Measurements from ENCODE around the gene TMEM126A.
"Not testable (repeated sequence)": the region's sequence is repeated elsewhere in the genome, so short reads cannot be mapped to it uniquely, and the experiment has no call there.

The TMEM126A gene

DNA sequence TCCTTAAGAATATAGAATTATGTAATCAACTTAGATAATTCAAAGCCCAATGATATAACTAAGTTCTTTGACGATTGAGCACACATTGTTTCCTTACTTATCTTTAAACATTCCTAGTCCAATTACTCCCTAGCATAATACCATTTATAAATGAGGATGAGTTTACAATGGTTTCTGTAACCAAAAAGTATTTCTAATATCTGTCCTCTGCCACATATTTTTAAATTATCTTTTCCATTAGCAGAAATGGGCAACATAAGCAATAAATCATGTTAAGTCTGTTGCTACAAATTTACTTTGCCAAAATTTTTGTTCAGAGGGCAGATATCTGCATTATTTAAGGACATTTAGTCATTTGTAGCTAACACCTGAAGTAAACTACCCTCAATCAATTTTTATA lies 10.4 kb downstream of the TMEM126A start:
- no peak for DNase-seq (ENCODE audit: low spot score)

DNA sequence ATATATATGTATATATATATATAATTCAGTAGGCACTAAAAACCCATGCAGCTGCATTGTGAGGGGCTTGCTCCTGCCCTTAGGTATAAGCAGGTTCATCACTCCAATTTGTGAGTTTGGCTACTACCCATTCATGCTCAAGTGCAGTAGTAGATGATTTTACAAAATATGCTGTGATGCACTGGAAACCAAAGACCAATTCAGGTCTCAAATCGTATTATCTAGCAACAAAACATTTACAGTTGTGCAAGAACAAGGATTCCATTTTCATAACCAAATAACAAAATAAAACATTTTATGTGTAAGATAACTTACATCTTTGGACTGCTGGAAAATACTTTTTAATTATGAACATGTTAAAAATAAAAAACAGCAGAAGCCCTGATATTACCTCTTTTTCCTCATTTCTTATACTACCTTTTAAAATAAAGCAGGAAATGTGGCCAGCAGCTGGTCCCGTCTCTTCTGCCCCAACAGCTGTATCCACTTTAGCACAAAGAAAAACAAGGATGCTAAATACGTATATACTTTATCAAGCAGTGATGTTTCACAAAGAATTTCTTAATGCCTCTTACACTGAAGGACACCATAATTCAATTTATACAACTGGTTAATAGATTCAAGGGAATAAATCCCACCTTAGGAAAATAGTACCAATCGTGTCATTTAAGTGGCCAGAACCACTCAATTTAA lies 14.4 kb downstream of the TMEM126A start:
- DNase-seq (ENCODE audit: low spot score) = no peak

GRCh38 chr11:85663080-85663752 lies 15.4 kb downstream of the TMEM126A start:
- peak; percentile 13 for DNase-seq (ENCODE audit: low spot score)

GRCh38 chr11:85663753-85664614 lies 16.2 kb downstream of the TMEM126A start:
- peak; percentile 85 for DNase-seq (ENCODE audit: low spot score)

- peak; percentile 89 for DNase-seq (ENCODE audit: low spot score)
Measured at GRCh38 chr11:85664615-85665481, 17.1 kb downstream of the TMEM126A start, which contains the start of gene CREBZF. TSS of gene CREBZF (minus strand) at chr11:85665129. CDS start at chr11:85664875, 254 bp downstream.

- DNase-seq (ENCODE audit: low spot score) = no peak
Measured at GRCh38 chr11:85665733-85666132, 18.0 kb downstream of the TMEM126A start.

DNA sequence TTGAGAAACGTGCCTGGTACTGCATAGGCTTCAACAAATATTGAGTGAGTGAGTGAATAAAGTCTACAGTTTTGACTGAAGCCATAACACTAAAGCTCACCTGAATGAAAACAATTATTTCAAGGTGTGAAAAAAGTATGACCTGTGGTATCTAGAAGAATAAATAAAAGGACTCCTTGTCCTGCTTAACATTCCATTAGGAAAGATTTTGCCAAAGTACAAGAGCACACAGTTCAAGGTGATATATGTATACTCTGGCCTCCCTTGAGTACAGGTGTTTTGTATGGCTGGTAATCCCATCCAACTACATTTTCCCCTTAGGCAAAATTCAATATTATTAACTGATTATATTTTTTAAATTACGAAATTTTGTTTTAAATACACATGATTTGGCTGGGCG lies 18.9 kb downstream of the TMEM126A start:
- no peak for DNase-seq (ENCODE audit: low spot score)

DNA sequence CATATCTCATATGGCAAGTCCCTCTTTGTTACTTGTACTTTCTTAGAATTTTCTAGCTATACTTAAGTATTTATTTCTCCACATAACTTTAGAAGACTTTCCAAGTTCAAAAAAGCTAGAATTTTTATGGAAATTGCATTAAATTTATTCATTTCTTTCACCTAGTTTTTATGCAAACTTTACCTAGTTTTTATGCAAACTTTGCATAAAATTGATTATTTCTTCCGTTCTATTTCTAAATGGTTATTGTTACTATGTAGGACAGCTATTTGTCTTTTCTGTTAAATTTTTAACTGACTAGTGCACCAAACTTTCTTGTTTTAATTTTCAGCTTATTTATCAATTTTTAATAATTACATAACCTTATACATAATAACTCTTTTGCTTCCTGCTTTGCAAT lies 20.4 kb downstream of the TMEM126A start:
- DNase-seq (ENCODE audit: low spot score) = no peak

DNA sequence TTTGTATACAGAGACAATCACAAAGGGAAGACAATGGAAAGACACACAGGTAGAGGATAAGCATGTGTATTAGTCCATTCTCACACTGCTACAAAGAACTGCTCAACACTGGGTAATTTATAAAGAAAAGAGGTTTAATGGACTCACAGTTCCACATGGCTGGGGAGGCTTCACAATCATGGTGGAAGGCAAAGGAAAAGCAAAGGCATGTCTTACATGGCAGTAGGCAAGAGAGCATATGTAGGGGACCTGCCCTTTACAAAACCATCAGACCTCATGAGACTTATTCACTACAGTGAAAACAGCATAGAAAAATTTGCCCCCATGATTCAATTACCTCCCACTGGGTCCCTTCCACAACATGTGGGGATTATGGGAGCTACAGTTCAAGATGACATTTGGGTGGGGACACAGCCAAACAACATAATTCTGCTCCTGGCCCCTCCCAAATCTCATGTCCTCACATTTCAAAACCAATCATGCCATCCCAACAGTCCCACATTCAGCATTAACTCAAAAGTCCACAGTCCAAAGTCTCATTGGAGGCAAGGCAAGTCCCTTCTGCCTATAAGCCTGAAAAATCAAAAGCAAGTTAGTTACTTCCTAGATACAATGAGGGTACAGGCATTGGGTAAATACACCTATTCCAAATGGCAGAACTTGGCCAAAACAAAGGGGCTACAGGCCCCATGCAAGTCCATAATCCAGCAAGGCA lies 23.3 kb downstream of the TMEM126A start:
- DNase-seq (ENCODE audit: low spot score) = not testable (repeated sequence)

DNA sequence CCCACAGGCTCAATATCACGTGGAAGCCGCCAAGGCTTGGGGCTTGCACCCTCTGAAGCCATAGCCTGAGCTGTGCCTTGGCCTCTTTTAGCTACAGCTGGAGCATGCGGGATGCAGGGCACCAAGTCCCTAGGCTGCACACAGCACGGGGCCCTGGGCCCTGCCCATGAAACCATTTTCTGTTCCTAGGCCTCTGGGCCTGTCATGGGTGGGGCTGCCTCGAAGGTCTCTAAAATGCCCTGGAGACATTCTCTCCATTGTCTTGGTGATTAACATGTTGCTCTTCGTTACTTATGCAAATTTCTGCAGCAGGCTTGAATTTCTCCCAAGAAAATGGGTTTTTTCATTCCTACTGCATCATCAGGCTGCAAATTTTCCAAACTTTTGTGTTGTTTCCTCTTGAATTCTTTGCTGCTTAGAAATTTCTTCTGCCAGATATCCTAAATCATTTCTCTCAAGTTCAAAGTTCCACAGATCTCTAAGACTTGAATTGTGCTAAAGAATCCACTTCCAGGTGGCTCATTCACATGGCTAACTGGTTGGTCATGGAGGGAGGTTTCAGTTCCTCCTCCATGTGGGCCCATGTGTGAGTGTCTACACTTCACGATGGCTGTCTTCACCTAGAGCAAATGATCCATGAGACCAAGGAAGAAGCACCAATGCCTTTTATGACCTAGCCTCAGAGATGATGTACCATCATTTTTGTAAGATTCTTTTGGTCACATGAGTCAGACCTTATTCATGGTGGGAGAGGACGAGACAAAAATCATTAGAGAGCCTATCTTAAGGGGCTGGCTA lies 24.5 kb downstream of the TMEM126A start:
- no peak for DNase-seq (ENCODE audit: low spot score)

- no peak for DNase-seq (ENCODE audit: low spot score)
Measured at GRCh38 chr11:85673393-85673792, 25.6 kb downstream of the TMEM126A start.

- no peak for DNase-seq (ENCODE audit: low spot score)
Measured at GRCh38 chr11:85679576-85679975, 31.8 kb downstream of the TMEM126A start.

- no peak for DNase-seq (ENCODE audit: low spot score)
Measured at GRCh38 chr11:85680897-85681296, 33.1 kb downstream of the TMEM126A start.

GRCh38 chr11:85682330-85683305 lies 34.9 kb downstream of the TMEM126A start:
- DNase-seq (ENCODE audit: low spot score) = peak; percentile 87

DNA sequence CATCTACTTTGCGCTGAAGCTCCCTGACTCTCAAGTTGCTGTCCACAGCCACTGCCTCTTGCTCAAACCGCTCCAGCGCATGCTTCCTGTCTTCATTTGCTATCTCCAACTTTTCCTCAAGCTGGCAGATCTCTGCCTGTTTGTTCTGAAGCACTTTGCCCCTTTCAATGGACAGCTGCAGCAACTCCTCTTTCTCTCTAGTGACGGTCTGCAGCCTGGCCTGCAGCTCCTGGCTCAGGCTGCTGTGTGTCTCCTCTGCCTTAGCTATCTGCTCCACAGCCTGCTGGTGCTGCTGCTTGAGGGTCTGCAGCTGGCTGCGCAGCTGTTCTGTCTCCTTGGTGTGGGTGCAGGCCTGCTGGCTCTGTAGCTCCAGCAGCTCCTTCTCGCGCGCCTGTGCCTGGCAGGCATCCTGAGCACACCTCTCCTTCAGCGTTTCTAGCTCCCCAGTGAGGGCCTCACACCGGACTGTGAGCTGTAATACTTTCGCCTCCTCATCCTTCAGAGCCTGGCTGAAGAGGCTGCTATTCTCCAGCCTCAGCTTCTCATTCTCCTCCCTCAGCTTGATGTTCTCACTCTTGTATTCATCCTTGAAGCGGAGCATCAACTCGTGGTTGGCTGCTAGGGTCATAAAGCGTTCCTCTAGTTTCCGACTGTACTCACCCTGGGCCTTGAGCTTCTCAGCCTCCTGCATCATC lies 37.5 kb downstream of the TMEM126A start:
- DNase-seq (ENCODE audit: low spot score) = no peak

DNA sequence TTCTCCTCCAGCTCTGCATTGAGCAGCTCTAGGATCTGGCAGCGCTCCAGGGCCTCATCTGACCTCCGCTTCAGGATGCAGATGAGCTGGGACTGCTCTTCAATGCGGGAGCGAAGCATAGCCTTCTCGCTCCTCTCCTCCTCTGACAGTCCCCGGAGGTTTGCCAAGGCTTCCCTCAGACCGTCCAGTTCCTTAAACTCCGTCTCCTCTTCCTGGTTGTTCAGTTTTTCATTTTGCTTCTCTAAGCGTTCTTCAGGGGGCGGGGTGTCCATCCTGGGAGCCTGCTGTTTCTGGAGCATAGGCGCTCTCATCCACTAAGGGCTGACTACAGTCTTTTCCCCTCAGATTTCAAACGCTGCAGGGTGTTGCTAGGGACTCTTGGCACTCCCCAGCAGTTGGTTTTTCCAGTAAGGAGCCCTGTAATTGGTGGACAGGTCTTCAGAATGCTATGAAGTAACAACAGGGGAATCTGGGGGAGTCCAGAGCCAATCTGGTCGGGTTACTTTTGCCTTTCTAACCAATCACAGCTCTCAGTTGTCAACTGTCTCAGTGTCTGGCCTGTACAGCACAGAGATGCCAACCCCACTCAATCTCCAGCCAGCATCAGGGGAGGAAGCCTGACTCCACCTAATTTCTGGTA lies 38.2 kb downstream of the TMEM126A start, which contains the start of gene CCDC89:
CCDC89 (minus strand) TSS at position 376 of the 640 bp plus-strand sequence; CDS start at position 311, 65 bp downstream.
- DNase-seq (ENCODE audit: low spot score) = peak; percentile 4

DNA sequence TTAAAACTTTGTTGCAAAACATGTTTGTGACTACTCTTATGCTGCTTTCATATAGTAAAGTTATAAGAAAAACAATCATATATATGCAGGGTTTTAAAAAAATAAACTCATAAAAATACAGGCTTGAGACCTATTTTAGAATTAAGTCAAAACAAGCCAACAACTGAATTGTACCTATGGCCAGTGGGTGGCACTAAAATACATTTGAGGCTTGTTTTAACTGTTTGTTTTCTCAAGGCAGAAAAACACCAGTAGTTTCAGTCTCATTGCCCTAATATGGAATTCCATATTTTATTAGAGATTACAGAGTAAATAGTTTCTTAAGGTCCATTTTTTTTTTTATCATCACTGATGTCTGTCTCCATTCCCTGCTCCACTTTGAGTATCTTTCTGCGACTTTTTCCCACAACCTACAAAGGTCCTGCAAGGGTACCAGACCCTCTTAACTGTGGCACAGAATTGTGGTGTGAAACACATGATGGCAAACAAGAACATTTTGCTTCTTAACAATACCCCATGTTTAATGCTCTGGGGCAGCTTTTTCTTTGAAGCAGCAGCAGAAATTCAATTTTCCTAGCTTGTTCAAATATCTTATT lies 46.7 kb downstream of the TMEM126A start:
- DNase-seq (ENCODE audit: low spot score) = peak; percentile 19
